Activated T-cell treated with anti-CD3 and anti-CD28 coated beads for 48 hours (primary cell): ENCODE measurements around the gene FXYD7.

Source experiments
- DNase-seq: peaks from one replicate; pipeline ENCODE4 v3.0.0-alpha.2; 2020; ENCODE audit warnings: low read depth

The FXYD7 gene

DNA sequence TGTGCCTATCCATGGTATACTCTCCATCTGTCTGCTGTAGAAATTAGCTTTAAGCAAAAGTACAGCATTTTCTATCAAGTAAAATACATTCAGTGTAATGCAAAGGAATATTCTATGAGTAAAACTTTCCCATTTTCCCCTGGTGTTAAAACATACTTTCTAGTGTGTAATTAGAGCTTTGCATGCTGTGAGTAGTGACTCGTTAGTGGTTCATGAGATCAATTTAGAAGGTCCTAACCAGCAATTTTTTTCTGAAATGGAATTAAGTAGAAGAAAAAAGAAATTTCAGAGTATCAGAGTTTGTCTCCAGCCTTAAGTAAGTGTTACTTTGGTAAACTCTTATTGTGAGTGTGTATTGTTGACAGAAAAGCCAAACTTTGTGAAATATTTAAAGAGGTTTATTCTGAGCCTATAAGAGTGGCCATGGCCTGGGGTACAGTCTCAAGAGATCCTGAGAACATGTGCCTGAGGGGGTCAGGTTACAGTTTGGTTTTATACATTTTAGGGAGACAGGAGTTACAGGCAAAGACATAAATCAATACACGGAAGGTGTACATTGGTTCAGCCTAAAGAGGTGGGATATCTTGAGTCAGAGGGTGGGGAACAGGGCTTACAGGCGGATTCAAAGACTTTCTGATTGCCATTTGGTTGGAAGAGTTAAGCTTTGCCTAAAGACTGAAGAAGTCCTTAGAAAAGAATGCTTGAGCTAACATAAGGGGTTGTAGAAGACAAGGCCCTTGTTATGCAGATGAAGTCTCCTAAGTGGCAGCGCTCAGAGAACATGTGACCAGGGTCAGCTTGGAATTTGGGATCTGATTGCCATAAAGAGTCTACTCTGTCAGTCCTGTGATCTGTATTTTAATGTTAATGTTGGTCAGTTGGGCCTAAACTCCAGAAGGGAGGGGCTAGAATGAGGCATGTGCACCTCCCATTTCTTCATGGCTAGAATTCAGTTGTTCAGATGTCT lies 60.0 kb downstream of the FXYD7 start:
- DNase-seq: no peak
